Activated CD4-positive, CD25-positive, alpha-beta regulatory T cell treated with anti-CD3 and anti-CD28 coated beads, Interleukin-2, amount 50 U/mL, for 16 hours (primary cell): ENCODE results near the gene NOD2.
A peak's percentile ranks its signal among the peaks of the same experiment; 100 is the strongest.

Experiments
- DNase-seq: peaks from one replicate; pipeline ENCODE4 v3.0.0-alpha.2; 2020; ENCODE audit warnings: low read depth, low spot score

NOD2 gene

GRCh38 chr16:50717494-50717893 lies 24.1 kb downstream of the NOD2 start:
- DNase-seq, result no peak

DNA sequence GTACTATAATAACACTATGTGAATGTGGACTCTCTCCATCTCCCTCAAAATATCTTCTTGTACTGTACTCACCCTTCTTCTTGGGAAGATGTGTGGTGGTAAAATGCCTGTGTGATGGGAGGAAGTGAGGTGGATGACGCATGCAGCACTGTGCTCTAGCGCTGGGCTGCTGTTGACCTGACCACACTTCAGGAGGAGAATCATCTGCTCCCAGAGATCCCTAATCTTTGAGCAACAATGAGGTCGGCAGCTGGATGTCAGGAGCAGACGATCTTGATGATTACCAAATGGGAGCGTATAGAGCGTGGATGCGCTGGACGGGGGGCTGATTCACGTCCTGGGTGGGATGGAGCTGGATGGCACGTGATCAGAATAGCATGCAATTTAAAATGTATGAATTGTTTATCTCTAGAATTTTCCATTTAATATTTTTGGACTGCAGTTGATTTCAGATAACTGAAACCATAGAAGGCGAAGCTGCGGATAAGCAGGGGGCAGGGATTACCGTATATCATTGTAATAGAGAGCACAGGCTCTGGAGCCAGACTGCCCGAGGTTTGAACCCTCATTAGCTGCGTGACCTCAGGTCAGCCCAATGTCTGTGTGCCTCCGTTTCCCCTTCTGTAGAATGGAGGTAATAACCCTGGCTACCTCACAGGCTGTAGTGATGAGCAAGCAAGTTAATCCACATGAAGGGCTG lies 24.8 kb downstream of the NOD2 start:
- no peak for DNase-seq

GRCh38 chr16:50718761-50719400 lies 25.5 kb downstream of the NOD2 start:
- no peak for DNase-seq

DNA sequence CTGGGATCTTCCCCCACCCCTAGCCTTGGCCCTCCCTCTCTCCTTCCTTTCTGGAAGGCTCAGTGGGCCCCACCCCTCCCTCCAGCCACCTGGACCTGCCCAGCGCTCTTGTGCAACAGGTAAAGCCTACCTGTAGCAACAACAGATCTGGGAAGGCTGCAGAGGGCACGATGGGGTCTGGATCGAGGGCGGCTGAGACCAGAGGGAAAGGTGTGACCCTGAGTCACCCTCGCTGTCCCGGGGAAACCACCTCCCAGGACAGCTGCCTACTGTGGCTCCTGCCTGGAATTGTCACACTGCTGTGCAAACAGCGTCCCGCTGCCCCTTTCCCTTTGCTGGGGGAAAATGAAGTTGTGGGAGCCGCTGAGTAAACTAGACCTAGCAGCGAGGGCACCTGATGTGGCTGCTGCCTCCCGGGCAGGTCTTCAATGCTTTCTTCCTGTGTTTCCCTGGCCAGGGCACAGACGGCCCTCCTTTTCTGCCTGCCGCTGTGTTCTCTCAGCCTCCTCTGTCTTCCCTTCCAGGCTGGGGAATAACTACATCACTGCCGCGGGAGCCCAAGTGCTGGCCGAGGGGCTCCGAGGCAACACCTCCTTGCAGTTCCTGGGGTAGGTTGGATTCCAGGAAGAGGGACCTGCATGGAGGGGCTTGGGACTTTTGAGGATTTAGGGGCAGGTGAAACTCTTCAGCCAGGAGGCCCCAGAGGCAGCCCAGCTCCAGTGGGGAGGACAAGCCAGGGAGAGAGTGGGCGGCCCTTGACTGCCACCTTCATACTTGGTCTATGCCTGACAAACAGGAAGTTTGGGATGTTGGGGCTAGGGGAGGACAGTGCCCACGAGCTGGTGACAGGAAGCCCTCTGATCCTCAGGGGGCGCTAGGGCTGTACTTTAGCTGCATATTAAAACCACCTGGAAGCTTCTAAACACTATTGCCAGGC lies 26.3 kb downstream of the NOD2 start:
- no peak for DNase-seq

DNA sequence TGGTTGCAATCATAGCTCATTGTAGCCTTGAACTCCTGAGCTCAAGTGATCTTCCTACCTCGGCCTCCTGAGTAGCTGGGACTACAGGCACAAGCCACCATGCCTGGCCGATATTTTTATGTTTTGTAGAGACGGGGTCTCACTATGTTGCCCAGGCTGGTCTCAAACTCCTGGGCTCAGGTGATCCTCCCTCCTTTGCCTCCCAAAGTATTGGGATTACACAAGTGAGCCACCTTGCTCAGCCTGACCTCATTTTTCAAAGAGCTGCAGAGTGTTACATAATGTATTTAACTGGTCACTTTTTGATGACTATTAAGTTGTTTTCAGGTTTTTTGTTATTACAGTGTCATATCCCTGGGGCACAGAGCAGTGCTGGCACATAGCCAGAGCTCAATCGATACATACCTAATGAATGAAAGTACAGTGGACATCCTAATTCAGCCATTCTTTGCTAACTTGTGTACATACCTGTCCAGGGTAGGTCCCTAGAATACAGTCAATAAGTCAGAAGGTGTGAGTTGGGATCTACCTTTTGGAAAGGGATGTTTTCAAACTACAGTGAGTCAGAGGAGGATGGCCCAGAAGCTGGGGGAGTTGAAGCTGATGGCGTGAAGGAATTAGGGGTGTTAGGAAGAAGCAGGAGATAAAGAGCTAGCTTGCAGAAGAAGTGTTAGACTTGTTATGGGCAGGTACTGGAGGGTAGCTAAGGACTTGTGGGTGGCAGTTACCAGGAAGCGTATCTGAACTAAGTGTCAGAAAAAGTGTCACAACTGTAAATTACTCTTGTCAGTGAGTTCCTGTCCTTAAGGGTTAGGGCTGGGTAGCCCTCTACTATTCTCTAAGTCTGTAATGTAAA lies 28.4 kb downstream of the NOD2 start:
- no peak for DNase-seq

DNA sequence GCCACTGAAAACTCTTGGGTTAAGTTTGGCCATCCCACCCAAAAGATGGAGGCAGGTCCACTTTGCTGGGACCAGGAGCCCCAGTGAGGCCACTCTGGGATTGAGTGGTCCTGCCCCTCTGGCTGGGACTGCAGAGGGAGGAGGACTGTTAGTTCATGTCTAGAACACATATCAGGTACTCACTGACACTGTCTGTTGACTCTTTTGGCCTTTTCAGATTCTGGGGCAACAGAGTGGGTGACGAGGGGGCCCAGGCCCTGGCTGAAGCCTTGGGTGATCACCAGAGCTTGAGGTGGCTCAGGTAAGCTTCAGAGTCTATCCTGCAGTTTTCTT lies 29.0 kb downstream of the NOD2 start:
- no peak for DNase-seq

DNA sequence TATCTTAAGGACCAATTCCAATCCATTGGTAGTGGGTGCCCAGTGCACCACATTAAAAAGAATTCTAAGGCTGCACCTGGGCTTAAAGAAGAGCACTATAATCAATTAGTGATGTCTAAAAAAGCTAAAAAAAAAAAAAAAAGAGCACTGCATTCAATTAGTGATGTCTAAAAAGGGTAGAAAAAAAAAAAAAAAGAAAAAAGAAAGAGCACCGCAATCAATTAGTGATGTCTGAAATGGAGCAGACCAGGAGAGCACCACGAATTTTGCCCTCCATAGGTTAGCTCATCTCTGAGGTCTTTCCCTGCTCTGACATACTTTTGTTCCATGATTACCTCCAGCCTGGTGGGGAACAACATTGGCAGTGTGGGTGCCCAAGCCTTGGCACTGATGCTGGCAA lies 29.6 kb downstream of the NOD2 start:
- DNase-seq, result no peak

GRCh38 chr16:50724306-50724705 lies 30.9 kb downstream of the NOD2 start:
- no peak for DNase-seq

GRCh38 chr16:50731130-50731988 lies 38.0 kb downstream of the NOD2 start:
- DNase-seq, result no peak

DNA sequence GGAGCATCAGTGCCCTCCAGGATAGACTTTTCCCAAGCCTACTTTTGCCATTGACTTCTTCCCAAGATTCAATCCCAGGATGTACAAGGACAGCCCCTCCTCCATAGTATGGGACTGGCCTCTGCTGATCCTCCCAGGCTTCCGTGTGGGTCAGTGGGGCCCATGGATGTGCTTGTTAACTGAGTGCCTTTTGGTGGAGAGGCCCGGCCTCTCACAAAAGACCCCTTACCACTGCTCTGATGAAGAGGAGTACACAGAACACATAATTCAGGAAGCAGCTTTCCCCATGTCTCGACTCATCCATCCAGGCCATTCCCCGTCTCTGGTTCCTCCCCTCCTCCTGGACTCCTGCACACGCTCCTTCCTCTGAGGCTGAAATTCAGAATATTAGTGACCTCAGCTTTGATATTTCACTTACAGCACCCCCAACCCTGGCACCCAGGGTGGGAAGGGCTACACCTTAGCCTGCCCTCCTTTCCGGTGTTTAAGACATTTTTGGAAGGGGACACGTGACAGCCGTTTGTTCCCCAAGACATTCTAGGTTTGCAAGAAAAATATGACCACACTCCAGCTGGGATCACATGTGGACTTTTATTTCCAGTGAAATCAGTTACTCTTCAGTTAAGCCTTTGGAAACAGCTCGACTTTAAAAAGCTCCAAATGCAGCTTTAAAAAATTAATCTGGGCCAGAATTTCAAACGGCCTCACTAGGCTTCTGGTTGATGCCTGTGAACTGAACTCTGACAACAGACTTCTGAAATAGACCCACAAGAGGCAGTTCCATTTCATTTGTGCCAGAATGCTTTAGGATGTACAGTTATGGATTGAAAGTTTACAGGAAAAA lies 38.8 kb downstream of the NOD2 start:
- no peak for DNase-seq

DNA sequence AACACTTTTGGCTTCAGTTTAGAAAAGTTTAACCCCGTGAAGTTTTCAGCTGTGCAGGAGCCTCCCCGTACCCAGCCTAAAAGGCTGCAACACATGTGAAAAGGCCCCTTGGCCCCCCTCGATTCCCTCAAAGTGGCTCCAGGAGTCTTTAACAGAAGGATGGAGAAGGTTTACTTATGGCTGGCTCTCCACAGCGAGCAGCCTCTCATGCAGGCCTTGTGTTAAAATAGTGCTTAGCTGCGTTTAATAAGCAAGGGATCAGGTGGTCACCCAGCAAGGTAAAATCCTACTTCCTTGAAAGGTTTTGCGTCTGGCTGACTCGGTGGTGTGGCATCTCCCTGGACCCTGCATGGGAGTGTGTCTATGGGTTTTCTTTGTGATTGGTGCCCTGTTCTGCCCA lies 40.1 kb downstream of the NOD2 start:
- no peak for DNase-seq

DNA sequence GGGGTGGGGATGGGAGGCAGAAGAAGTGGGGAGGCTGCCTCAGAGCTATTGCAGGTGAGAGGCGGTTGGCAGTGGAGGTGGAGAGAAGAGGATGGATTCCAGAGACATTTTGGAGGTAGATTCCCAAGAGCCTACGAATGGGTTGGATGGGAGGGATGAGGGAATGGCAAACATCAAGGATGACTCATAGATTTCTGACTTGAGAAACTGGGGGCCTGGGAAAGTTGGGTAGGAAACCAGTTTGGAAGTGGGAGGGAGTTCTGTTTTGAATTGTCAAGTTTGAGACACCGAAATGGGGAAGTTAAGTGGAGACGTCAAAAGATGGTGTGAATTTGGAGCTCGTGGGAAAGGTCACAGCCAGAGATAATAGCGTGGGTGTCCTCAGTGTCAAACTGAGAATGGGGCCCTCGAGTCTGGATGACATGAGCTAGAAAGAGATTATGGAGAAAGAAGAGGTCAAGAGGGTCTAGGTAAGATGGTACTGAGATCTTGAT lies 42.3 kb downstream of the NOD2 start:
- DNase-seq, result no peak

- DNase-seq, result no peak
Measured at GRCh38 chr16:50736448-50736847, 43.0 kb downstream of the NOD2 start.

DNA sequence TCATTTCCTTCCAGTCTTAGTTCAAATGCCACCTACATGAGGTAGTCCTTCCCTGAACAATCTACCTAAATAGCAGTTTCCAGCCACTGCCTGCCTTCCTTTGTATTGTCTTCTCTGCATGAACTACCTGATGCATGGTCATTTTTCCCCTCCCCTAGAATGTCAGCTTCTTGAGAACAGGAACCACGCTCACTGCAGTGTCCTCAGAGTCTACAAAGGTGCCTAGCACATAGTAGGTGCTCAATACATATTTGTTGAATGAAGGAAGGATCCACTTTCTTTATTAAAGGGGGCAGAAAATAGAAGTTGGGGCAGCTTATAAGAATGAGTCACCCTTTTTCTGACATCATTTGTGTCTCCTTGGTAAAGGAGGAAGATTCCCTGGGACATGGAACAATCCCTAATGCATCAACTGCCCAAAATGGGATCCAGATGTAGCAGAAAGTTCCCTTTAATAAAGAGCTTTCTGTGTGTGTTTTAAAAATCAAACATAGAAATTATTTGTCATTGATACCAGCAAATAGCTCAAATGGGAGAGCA lies 44.1 kb downstream of the NOD2 start:
- no peak for DNase-seq

- DNase-seq, result no peak
Measured at GRCh38 chr16:50739031-50739430, 45.6 kb downstream of the NOD2 start.

GRCh38 chr16:50740736-50741135 lies 47.3 kb downstream of the NOD2 start:
- DNase-seq, result no peak

DNA sequence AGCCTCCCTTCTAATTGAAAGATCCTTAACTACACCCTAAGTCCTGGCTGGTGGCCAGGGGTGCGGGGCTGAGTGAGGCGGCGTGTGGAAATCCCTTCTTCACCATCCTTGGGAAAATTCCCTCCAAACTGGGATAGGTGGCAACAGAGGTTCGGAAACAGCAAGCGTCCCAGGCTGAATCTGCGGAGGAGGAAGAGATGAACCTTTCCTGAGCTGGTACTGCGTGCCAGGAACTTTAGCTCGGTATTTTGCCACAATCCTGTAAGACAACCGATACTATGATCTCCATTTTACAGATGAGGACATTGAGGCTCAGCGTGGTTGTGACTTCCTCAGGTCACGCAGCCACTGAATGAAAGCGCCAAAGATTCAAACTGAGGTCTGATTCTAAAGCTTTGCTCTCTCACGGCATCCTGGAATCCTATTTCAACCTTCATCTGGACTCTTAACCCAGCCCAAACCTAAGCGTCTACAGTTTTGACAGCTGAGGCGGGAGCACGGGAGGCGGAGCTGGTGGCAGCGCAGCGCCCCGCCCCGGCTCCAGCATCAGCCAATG lies 47.9 kb downstream of the NOD2 start:
- DNase-seq, result no peak

DNA sequence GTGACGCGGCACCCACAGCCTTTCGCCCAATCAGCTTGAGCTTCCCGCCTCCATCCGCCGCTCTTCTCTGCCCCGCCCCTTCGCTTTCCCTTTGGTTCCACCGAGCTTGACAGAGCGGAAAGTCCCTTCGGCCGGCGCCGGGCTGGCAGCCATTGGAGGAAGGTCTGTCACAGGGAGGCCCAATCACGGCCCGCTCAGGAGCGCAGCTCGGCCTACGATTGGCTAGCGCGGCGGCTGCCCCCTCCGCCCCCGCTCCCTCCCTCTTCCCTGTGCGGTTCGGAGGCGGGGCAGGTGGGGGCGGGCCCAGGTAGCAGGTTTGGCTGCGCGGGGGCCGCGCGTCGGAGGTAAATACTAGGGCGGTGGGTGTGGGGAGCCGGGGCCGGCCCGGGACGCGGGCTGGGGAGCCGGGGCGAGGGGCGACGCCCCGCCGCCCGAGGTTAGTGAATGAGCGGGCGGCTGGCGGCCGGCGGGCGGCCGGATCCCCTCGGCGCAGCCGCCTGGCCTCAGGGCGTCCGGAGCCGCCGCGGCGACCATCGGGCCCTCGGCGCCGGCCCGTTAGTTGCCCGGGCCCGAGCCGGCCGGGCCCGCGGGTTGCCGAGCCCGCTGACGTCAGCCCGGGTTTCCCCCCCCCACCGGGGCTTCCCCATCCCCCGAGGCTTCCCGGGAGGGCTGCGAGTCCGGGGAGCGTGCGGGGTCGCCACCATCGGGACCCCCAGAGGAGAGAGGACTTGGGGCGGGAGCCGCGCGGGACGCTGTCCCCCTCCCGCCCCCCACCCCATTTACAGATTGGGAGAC lies 48.6 kb downstream of the NOD2 start, which contains the start of gene CYLD:
Gene CYLD (plus strand): TSS at position 306 of the 795 bp plus-strand sequence. CDS start 7,613 bp downstream, outside the sequence.
- peak; percentile 99 for DNase-seq
